Colonic mucosa (tissue), 4 donors: ENCODE data around the gene ITFG1. TPM values are rescaled to one million over a fixed set of nuclear protein-coding genes. Genes with fewer than 3 reads are reported as not detected.
"Not testable (repeated sequence)": the region's sequence is repeated elsewhere in the genome, so short reads cannot be mapped to it uniquely, and the experiment has no call there.

Source experiments
- DNase-seq: peaks from one replicate; pipeline ENCODE4 v3.0.0-alpha.2; 2020
- H3K27ac ChIP-seq: fragments of 200-600 bp; one replicate; pipeline ENCODE4 v1.8.0; 2021
- H3K27me3 ChIP-seq: fragments of 200-600 bp; one replicate; pipeline ENCODE4 v1.8.0; 2021
- H3K36me3 ChIP-seq: fragments of 200-600 bp; one replicate; pipeline ENCODE4 v1.8.0; 2021
- H3K4me1 ChIP-seq: fragments of 200-600 bp; one replicate; pipeline ENCODE4 v1.8.0; 2021; ENCODE audit warnings: mild to moderate bottlenecking
- H3K4me3 ChIP-seq: fragments of 200-600 bp; one replicate; pipeline ENCODE4 v1.8.0; 2021
- H3K9ac ChIP-seq, 2 donors: one replicate each; pipeline ENCODE4 v1.7.0; 2013; ENCODE audit warnings: control low read depth in 2 of 2, low read depth in 2 of 2, low read length in 2 of 2
- H3K9me3 ChIP-seq: fragments of 200-600 bp; one replicate; pipeline ENCODE4 v1.8.0; 2021
- CTCF ChIP-seq: fragments of 200-600 bp; IDR thresholded peaks from one replicate; pipeline ENCODE4 v1.8.0; 2022; ENCODE audit warnings: antibody characterized with exemption, mild to moderate bottlenecking
- intact Hi-C: fragments of 100-400 bp; cut with DNase I; formaldehyde crosslinking; loops from one replicate; pipeline ENCODE4 v1.14.1; 2022
- total RNA-seq, 2 donors: library from RNA; stranded (reverse); fragmentation: NEBNext Ultra II Directional in 1 of 2; extraction: Animal tissue kit (Norgen Biotek cat#: 25700) in 1 of 2; gene quantifications; one replicate each; pipeline ENCODE4 v1.2.1, GENCODE V29; 2021
- donor health status: healthy.
- donor health status: DM: no; HTN: no; CAD: no.
- donor health status: DM: no; HTN: no; CAD: no.

Gene ITFG1
- total RNA-seq, 2 donors from 2014 or later = 45.9 to 92.0 TPM

DNA sequence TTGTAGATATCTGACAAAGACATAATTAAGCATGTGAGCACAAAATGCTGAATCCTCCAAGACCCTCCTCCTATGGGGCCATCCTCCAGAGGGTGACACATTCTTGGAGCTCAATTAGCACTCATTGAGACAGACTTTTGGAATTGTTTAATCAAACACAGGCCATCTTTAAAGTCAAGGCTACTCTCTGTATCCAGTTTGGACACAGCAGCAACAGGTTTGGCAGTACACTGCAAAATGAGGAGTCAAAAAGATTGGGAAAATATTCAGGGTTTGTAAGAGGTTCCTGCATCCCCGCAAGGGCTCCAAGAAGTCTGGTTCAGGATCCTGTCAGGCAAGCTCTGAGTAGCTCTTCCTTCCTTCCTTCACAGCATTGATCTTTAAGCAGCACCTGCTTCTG is 1.3 kb downstream of the ITFG1 start:
- intact Hi-C loops = no loop called here
- H3K9ac ChIP-seq = no peak overlapping the region

DNA sequence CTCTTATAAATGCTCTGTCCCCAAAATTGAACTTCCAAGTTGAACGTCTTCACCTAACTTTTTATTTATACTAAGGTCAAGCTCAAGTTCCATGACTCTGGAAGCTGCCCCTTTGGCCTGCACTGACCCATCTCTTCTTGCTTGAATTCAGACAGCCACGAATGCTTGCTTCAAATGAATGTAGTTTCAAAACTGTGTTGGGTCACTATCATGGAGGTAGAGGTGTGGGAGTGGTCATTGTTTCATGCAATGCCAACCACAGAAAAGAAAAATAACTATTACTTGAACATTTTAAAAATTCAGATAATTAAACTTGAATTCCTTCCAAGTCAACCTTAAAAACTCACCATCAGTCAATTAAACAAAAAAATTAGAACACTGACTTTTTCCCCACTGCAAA is 2.5 kb downstream of the ITFG1 start:
- H3K9ac ChIP-seq = no peak overlapping the region
- no peak for TF ChIP-seq CTCF
- intact Hi-C loops = no loop called here
- H3K4me1 ChIP-seq = no peaks in the 10 kb centered on the region
- no peaks in the 10 kb centered on the region for H3K36me3 ChIP-seq
- no peak for DNase-seq
- no peak overlapping the region for H3K27ac ChIP-seq
- no peaks in the 10 kb centered on the region for H3K27me3 ChIP-seq
- no peaks in the 10 kb centered on the region for H3K9me3 ChIP-seq
- H3K4me3 ChIP-seq = no peak overlapping the region

More for the DNA sequence above, 1.3 kb downstream of the ITFG1 start:
- no peak for TF ChIP-seq CTCF
- Histone ChIP-seq H3K4me1 (no peaks in the 10 kb centered on the region), H3K27me3 (no peaks in the 10 kb centered on the region), H3K9me3 (no peaks in the 10 kb centered on the region), H3K4me3 (peak overlapping the region; percentile 66), H3K27ac (no peak overlapping the region), H3K36me3 (no peaks in the 10 kb centered on the region)
- no peak for DNase-seq

GRCh38 chr16:47449788-47450187 is 11.1 kb downstream of the ITFG1 start:
- no peak overlapping the region for H3K9ac ChIP-seq
- TF ChIP-seq CTCF = no peak

DNA sequence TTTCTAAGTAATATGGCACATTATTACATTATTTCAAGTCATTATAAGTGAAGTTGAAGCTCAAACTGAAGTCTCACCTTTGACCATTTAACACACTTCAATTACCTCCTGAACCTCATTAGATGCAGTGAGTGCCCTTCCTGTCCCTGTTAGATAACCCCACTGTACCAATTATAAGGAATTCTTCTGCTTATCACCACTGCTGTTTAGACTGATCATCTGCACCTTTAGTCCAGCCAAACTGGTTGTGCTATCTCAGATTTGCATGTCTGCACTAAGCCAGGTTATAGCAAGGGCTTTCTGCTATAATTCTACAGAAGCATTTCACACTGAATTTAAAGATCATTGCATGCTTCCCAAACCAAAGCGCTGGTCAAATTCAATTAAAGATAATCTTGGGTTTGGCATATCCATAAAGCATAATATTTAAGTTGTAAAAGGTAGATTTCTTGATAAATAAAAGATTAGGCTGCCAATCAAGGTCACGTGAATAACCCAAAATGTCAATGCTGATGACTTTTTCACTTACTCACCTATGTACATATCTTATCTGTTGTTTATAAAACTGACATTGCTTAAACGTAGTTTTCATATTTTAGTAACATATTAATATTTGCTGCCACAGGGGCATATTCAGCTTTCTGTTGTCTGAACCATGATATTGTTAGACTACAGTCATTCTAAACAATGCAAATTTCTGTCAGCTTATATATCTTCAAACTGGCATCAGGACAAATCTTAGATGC is 11.9 kb downstream of the ITFG1 start:
- DNase-seq = no peak
- no peaks in the 10 kb centered on the region for H3K36me3 ChIP-seq
- no peaks in the 10 kb centered on the region for H3K4me1 ChIP-seq
- TF ChIP-seq CTCF = no peak
- H3K9me3 ChIP-seq = no peaks in the 10 kb centered on the region
- H3K4me3 ChIP-seq = no peak overlapping the region
- no peaks in the 10 kb centered on the region for H3K27me3 ChIP-seq
- no peak overlapping the region for H3K9ac ChIP-seq
- H3K27ac ChIP-seq = no peak overlapping the region
- intact Hi-C loops = no loop called here

More at GRCh38 chr16:47449788-47450187, 11.1 kb downstream of the ITFG1 start:
- Histone ChIP-seq H3K4me1 (no peaks in the 10 kb centered on the region), H3K36me3 (no peaks in the 10 kb centered on the region), H3K27me3 (no peaks in the 10 kb centered on the region), H3K27ac (no peak overlapping the region), H3K4me3 (no peak overlapping the region), H3K9me3 (no peaks in the 10 kb centered on the region)
- no peak for DNase-seq
- intact Hi-C loops = no loop called here

DNA sequence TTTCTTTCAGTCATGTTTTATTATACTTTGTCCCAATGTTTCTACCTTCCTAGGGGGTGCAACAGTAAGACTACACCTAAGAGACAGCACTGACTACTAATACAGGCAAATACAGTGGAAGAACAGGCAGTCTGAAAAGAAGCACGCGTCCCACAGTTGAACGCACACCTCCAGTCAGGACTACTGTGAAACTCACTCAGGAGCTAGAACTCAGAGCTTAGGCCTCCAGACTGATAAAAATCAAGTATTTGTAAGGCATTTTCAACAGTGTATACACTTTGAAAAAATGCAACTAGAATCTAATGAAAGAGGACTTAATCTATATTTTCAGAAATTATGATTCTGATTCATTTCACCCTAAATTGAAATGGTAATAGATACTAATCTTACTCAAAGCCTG is 14.4 kb downstream of the ITFG1 start:
- no peak for TF ChIP-seq CTCF
- H3K9me3 ChIP-seq = no peaks in the 10 kb centered on the region
- H3K4me1 ChIP-seq = no peaks in the 10 kb centered on the region
- H3K27me3 ChIP-seq = no peaks in the 10 kb centered on the region
- no peak overlapping the region for H3K4me3 ChIP-seq
- H3K27ac ChIP-seq = no peak overlapping the region
- DNase-seq = no peak
- intact Hi-C loops = no loop called here
- no peak overlapping the region for H3K9ac ChIP-seq
- no peaks in the 10 kb centered on the region for H3K36me3 ChIP-seq

DNA sequence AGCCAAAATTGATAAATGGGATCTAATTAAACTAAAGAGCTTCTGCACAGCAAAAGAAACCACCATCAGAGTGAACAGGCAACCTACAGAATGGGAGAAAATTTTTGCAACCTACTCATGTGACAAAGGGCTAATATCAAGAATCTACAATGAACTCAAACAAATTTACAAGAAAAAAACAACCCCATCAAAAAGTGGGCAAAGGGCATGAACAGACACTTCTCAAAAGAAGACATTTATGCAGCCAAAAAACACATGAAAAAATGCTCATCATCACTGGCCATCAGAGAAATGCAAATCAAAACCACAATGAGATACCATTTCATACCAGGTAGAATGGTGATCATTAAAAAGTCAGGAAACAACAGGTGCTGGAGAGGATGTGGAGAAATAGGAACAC is 18.0 kb downstream of the ITFG1 start:
- H3K27ac ChIP-seq, H3K27me3 ChIP-seq, DNase-seq, H3K9ac ChIP-seq, H3K4me3 ChIP-seq, H3K36me3 ChIP-seq, H3K9me3 ChIP-seq, intact Hi-C loops, H3K4me1 ChIP-seq: not testable (repeated sequence)

GRCh38 chr16:47440066-47440465 is 20.8 kb downstream of the ITFG1 start:
- intact Hi-C loops, H3K27ac ChIP-seq, H3K9me3 ChIP-seq, H3K4me1 ChIP-seq, H3K9ac ChIP-seq, H3K36me3 ChIP-seq, H3K4me3 ChIP-seq, DNase-seq, H3K27me3 ChIP-seq: not testable (repeated sequence)

DNA sequence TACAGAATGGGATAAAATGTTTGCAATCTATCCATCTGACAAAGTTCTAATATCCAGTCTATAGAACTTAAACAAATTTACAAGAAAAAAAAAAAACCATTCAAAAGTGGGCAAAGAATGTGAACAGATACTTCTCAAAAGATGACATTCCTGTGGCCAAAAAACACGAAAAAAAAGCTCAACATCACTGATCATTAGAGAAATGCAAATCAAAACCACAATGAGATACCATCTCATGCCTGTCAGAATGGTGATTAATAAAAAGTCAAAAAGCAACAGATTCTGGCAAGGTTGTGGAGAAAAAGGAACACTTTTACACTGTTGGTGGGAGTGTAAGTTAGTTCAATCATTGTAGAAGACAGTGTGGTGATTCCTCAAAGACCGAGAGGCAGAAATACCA is 26.6 kb downstream of the ITFG1 start:
- intact Hi-C loops = not testable (repeated sequence)

More for the DNA sequence above, 26.6 kb downstream of the ITFG1 start:
- H3K27ac ChIP-seq, H3K4me3 ChIP-seq, H3K9me3 ChIP-seq, H3K4me1 ChIP-seq, H3K9ac ChIP-seq, DNase-seq, H3K36me3 ChIP-seq, H3K27me3 ChIP-seq: not testable (repeated sequence)
